AG10803 (cell line): ENCODE results near the gene ANKRD23.

Source experiments
- DNase-seq: peaks from one replicate; pipeline ENCODE4 v3.0.0; 2010; ENCODE audit warnings: low read depth
- H3K4me3 ChIP-seq: 2 replicates; pipeline ENCODE4 v1.5.1; 2011; ENCODE audit warnings: mild to moderate bottlenecking, low read length, control low read depth
- CTCF ChIP-seq: conservative IDR thresholded peaks from 2 replicates; pipeline ENCODE4 v1.5.1; 2011; ENCODE audit warnings: mild to moderate bottlenecking, low read length, control low read depth, inconsistent platforms

ANKRD23 gene

GRCh38 chr2:96852667-96853066 is 8.8 kb upstream of the ANKRD23 start:
- H3K4me3 ChIP-seq, result no peak overlapping the region
- DNase-seq, result no peak
- no peak for TF ChIP-seq CTCF

GRCh38 chr2:96848264-96848663 is 4.4 kb upstream of the ANKRD23 start:
- TF ChIP-seq CTCF, result no peak
- H3K4me3 ChIP-seq, result no peak overlapping the region
- DNase-seq, result no peak

GRCh38 chr2:96847586-96847985 is 3.8 kb upstream of the ANKRD23 start:
- DNase-seq, result no peak
- TF ChIP-seq CTCF, result no peak
- no peak overlapping the region for H3K4me3 ChIP-seq

- H3K4me3 ChIP-seq, result no peak overlapping the region
- TF ChIP-seq CTCF, result no peak
- no peak for DNase-seq
Measured at GRCh38 chr2:96846825-96847224, 3.0 kb upstream of the ANKRD23 start.

GRCh38 chr2:96844405-96844808 is 586 bp upstream of the ANKRD23 start:
- TF ChIP-seq CTCF, result no peak
- no peak overlapping the region for H3K4me3 ChIP-seq
- no peak for DNase-seq

- no peak overlapping the region for H3K4me3 ChIP-seq
- TF ChIP-seq CTCF, result no peak
- DNase-seq, result no peak
Measured at GRCh38 chr2:96842600-96842999, 1.2 kb downstream of the ANKRD23 start.

- TF ChIP-seq CTCF, result no peak
- no peak for DNase-seq
- no peak overlapping the region for H3K4me3 ChIP-seq
Measured at GRCh38 chr2:96841701-96842495, 1.9 kb downstream of the ANKRD23 start.
